ENCODE data around the gene C20orf96.
A peak's percentile ranks its signal among the peaks of the same experiment; 100 is the strongest.
"Not testable (repeated sequence)": the region's sequence is repeated elsewhere in the genome, so short reads cannot be mapped to it uniquely, and the experiment has no call there.

Gene C20orf96

DNA sequence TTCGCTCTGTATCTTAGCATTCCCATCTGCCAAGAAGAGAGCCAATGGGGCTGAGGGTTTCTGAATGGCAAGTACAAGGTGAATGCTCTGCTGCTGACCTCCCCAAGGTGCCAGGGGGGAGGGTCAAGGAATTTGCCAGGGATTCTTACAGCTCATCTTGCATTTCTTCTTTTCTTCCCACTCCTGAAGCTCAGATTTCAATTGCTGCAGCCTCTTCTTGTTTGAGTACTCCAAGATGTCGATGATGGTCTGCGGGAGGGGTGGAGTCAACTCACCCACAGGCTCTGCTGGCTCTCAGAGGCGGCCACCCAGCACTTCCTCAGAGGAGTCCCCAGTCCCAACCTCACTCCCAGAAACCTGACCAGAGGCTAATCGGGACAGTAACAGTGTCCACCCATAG, 12.4 kb downstream of the C20orf96 start:
- no peak for FAIRE-seq

DNA sequence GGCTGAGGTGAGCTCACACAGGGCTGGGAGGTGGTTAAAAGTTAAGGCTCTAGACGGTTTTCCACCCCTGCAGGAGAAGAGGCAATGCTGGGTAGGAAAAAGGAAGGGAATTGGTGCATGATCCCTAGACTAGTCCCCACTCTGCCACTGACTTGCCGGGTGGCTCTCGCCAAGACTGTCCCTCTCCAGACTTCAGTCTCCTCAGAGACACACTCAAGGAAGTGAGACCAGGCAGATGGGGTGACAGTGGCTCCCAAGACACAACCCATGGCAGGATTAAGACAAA, 13.1 kb downstream of the C20orf96 start:
- no peak for FAIRE-seq

DNA sequence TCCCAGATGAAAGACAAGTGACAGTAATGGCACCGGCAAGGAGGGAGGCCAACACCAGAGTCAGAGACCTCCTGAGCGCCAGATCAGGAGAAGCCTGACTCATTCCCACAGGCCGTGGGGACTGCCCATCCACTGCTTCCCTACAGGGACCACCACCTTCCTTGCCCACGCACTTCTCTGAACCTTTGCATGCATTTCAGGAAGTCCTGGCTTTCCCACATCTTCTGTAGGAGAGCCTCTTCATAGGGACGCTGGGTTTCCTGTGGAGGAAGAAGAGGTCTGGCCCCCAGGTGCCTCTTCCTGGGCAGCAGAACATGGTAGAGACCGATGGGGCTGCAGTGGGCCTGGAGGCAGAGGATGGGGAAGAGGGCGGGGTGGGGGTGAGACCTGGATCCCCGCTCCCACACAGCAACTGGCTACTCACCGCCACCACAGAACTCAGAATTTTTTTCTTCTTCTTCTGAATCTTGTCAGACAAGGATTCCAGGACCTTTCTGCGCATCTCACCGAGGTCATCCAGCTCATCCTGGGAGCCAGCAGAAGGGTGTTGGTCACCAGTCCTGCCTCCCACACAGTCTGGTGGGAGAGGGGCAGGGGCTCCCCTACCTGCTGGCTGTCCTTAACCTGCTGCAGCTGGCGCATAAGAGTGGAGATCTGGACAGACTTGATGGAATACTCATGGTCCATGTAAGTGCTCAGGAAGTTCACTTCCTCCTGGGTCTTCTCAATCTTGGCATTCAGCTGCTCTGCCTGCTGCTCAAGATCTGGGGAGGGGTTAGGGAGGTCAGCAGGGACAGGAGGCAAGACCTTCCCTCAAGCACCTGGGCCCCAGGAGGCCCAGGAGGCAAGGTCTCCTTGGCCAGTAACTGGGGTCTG, 13.7 kb downstream of the C20orf96 start:
- FAIRE-seq = no peak

DNA sequence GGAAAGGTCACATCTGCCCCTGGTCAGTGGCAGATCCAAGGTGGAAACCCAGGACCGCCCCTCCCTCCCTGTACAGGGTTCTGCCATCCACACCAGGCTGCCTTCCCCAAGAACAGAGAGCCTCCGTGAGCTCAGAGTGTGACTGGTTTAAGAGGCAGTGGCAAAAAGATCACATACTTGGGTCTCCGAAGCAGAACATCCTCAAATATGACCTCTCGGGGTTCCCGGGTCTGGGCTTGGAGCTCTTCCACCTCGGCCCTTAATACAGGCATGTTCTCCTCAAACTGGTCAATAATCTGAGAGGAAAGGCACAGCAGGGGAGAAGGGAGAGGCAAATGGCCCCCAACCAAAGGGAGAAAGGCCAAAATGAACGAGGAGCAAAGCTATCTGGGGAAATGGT, 14.8 kb downstream of the C20orf96 start:
- FAIRE-seq = no peak

DNA sequence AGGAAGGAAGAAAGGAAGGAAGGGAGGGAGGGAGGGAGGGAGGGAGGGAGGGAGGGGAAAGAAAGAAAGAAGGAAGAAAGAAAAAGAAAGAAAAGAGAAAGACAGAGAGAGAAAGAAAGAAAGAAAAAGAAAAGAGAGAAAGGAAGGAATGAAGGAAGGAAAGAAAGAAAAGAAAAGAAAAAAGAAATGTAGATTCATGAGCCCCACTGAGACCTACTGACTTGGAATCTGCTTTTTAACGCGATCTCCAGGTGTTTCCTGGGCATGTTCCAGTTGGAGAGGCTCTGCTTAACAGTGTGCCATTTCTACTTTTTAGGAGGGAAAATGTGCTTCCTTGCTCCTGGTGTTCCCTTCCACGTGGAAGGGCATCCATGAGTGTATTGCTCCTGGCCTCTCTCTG, 16.7 kb downstream of the C20orf96 start:
- no peak for FAIRE-seq

DNA sequence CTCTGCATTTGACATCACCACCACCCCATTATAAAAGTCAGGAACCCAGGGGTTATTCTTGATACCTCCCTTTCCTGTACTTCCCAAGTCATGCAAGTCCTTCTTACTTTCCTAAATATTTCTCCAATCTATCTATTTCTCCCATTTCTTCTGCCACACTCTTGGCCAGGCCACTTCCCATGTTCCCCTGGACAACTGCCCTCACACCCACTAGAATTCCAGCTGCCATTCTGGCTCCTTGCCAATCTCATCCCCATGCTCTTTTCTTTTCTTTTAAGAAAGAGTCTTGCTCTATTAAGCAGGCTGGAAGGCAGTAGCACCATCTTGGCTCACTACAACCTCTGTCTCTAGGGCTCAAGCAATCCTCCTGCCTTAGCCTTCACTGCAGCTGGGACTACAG, 17.8 kb downstream of the C20orf96 start:
- FAIRE-seq = no peak

DNA sequence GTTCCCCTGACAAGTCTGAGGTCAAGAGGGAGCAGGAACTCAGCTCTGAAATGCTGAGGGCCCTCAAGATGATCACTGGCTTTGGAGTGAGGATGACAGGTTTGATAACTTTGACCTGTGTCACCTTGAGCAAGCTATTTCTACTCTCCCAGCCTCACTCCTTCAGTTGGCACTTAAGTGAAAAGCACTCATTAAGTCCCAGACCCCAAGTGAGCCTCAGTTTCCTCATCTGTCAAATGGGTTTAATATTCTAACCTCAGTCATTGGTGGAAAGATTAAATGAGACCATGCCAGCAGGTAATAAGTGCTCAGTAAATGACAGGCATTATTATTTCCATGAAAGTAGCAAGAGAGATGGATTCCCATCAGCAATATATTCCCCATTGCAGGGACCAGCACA, 19.0 kb downstream of the C20orf96 start:
- no peak for FAIRE-seq

DNA sequence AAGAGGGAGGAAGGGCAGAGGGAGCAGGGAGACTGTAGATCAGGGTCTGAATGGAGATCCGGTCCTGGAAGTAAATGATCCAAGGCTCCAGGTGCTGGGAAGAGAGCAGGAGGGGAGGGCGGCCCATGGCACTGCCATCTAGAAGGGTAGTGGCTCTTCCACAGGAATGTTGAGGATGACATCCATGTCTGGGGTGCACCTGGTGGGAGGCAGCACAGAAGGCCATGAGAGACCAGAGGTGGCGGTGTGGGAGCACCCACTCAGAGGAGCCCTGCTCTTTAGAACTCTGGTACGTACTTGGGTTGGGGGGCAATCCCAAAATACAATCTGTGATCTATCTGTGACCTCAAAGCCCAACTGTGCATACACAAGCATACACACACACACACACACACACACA, 19.5 kb downstream of the C20orf96 start:
- no peak for FAIRE-seq

DNA sequence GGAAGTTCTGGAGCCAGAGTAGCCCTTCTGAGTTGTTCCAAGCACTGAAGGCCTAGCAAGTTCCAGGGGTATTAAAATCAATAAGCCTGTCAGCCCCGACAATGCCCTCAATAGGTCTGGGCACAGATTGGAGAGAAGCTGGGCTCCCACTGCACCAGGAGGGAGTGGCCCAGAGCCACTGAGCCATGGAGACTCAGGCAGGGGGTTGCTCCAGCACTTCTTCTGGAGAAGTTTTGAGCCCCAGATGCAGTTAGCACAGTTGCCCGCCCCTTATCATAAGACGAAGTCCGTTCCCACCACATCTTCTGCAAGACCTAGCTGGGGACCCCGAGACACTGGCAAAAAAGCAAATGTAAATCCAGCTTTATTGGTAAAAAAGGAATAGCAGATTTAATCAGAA, 20.0 kb downstream of the C20orf96 start:
- FAIRE-seq = no peak

DNA sequence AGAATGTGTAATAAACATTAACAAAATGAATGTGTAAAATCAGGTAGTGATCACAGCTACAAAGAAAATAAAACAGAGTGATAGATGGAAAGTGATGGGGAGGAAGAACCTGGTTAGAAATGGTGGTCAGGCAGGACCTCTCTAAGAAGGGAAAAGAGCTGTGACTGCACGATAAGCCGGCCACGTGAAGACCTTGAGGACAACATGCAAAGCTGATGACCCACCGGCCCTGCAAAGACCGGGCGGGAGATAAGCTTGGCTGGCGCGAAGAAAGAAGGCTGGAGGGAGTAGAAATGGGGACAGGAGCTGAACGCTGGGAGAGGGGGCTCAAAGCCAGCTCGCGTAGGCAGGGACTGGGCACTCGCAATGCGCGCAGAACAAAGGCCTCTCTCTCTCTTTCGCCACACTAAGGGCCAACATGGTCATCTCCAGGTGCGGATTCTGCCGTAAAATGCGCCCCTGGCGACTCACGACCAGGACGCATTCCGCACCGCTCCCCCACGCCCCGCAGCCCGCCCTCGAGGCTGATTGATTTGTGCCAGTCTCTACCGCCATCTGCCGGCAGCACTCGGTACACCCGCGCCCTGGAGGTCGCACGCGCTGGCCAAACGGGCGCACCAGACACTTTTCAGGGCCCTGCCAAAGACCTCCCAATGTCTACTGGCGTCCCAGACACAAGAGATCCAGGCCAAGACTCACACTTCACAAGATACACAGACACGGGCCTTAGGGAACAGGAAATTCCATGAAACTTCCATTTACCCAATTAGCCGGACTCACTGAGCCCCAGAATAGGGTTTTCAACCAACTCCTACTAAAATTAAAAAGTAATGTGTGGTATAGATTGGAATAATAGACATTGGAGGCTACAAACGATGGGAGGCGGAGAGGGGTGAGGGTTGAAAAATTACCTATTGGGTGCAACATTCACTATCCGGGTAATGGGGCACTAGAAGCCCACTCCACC, 23.7 kb downstream of the C20orf96 start:
- peak; percentile 69 for FAIRE-seq

DNA sequence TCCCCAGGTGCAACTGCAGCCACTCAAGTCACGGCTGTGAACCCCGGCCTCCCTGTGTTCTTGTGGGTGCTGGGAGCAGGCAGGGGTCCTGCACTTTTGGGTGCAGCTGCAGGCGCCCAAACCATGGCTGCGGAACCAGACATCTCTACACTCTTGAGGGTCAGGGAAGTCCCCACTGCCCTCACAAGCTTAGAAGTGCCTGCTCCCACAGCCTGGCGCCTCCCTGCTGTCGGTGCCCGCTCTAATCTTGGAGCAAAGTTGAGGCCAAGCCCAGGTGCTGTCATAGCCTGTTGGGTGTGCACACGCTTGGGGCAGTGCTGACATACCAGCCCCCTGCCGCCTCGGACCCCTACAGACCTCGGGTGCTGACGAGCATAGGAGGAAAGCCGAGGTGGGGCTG, 26.8 kb downstream of the C20orf96 start:
- FAIRE-seq = no peak

DNA sequence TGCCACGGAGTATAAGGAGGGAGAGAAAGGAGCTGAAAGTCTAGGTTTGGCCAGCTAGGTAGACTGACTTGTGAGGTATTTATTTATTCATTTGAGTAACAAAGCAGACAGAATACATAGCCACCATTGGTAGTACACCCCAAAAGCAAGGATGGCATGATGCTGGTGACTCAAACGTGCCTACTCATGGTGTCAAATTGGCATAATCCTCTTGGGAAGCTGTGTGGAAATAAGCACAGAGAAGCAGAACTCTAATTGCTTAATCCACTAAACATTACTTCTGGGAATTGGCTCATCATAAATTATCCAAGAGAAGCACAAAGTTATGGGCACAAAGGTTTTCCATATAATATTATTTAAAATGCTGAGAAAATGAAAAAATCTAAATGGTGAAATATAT, 30.6 kb downstream of the C20orf96 start:
- peak; percentile 25 for FAIRE-seq

DNA sequence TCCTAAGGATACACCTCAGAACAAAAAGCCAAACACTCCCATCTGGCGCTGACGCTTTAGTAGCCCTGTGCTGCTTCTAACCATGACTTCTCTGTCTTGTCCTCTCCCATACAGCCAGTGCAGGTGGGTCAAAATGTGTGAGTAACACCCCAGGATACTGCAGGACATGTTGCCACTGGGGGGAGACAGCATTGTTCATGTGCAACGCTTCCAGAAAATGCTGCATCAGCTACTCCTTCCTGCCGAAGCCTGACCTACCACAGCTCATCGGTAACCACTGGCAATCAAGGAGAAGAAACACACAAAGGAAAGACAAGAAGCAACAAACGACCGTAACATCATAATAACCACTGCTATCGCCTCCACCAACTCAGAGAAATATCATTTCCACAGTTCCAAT, 31.6 kb downstream of the C20orf96 start:
- FAIRE-seq = no peak

DNA sequence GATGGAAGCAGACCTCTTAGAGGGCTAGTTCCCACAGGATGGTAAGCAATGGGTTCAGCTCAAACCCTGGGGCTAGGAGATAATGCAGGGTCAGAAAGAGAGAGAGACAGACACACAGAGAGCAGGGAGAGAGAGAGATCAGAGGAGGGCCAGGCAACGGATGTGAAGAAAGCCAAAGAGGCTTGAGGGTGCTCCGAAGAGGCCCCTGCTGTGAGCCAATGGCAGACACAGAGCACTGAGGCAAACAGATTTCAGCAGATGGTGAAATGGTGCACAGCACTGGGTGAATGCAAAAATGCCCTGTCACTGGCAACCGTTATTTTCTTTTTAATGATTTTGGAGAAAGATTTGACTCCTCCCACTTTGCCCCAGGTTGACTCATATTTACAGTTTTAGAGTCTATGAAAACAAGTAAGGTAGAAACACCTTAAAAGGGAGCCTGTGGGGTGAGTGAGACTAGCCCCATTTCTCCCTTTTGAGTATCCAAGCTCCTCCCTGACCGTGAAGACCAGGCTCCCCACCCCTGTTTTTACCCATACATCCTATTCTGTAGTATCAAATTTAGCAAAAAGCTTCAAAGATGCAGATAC, 32.2 kb downstream of the C20orf96 start:
- no peak for FAIRE-seq

DNA sequence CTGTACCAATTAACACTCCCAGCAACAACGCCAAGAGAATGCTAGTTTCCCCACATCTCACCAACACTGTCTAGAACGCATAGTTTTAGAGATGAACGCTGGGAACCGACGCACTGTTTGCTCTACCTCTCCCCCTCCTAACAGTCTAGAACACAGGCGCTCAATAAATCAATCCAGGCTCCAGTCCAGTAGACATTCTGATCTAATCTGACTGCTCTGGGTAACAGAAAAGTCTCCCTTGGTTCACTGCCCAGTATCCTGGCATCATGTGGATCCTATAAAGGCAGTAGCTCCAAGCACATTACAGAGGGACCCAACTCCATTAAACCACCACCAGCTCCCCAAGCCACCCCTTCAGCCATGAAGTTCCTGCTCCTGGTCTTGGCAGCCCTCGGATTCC, 33.1 kb downstream of the C20orf96 start, which contains the start of gene DEFB132:
DEFB132 (plus strand) TSS at position 306 of the 400 bp plus-strand sequence; CDS start at position 361, 55 bp downstream.
- no peak for FAIRE-seq

DNA sequence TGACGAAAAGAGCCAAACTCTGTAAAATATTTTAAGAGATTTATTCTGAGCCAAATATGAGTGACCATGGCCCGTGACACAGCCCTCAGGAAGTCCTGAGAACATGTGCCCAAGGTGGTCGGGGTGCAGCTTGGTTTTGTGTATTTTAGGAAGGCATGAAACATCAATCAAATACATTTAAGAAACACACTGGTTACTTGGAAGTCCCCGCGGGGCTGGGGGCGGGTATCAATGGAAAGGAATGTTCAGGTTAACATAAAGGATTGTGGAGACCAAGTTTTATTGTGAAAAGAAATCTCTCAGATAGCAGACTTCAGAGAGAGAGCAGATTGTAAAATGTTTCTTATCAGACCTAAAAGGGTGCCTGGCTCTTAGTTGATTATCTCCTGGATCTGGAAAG, 37.1 kb downstream of the C20orf96 start:
- FAIRE-seq = not testable (repeated sequence)

DNA sequence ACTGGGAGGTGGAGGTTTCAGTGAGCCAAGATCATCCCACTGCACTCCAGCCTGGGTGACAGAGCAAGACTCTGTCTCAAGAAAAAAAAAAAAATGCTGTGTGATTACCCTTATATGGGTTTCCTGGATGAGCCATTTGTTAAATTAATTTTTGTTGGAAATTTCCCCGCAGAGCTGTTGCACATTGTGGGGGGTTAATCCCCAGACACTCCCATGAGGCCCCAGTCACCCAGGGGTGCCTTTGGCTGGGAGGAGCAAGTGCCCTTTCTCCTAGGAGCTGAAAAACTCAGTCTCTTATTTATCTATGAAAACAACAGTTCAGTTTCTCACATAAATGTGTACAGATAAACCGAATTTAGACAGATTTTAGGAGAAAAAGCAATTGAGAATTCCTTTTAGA, 37.7 kb downstream of the C20orf96 start:
- no peak for FAIRE-seq

DNA sequence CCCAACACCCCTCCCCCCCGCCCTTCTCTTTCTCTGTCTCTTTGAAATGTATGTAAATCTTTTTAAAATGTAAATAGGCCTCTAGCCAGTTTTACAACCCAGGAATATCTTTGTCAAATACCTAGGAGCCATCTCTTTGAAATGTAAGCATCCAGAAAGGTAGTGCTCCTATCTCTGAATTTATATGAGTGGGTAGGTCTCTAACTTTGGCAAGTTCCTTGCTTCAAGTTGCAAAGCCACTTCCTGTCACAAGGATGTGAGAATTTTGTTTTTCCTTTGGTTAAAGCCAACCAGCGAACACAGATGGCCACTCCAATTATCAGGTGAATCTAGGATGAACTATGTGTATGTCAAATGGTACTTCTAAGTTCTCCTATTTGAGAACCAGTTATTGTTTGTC, 39.2 kb downstream of the C20orf96 start:
- FAIRE-seq = no peak

DNA sequence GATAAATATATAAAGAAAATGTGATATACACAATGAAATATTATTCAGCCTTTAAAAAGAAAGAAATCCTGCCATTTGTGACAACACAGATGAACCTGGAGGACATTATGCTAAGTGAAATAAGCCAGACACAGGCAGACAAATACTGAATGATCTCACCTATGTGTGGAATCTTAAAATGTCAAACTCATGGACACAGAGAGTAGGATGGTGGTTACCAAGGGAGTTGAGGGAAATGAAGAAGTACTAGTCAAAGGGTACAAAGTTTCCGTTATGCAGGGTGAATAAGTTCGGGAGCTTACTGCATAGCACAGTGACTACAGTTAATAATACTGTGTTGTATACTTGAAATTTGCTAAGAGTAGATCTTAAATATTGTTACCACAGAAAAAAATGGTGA, 47.6 kb downstream of the C20orf96 start:
- FAIRE-seq = no peak

DNA sequence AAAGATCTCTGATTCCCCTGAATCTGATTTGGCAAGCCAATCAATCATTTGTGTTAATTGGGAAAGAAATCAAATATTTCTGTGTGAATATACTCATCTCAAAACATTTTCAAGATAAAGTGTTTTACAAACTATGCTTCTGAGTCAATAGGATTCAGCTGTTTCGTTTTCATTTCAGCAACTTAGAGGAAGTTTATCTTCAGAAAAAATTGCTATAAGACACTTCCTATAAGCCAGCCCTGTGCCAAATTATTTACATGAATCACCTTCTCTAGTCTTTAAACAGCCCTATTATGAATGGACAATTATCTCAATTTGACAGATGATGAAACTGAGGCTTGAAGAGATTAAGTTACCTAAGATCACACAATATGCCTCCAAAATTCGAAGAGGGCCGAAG, 52.6 kb downstream of the C20orf96 start:
- FAIRE-seq = no peak

DNA sequence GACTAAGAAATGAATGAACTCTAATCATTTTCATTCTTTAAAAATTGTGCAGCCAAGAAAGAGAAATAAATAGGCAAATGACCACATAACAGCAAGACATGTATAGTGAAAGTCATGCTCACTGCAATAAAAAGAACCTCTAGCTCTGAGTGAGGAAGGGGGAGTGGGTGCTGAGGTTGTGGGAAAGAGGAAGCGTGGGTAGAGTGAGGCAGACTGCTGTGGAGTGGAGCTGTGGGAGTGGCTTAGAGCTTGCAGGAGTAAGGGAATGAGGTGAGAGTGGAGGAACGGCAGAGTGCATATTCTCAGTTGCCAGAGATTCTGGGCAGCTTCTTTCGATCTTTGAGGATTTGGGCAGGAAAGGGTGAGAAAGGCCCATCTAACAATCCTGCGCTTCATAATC, 53.1 kb downstream of the C20orf96 start:
- FAIRE-seq = no peak

DNA sequence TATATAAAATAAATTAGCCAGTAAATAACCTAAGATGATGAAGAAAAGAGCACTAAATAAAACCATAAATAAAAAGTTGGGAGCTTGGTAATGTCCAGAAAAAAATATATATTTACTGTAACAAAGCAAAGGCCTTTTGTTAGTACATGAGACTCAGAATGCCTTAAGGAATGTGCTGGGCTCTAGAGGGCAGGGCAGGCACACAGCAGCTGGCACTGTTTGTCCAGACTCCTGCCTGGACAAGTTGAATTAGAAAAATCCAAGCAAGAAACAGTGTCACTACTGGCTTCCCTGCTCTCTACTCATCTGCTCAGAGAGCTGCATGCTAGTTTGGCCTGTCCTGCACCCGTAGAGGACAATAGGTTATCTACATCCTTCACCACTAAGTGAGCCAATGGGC, 54.7 kb downstream of the C20orf96 start:
- FAIRE-seq = no peak

DNA sequence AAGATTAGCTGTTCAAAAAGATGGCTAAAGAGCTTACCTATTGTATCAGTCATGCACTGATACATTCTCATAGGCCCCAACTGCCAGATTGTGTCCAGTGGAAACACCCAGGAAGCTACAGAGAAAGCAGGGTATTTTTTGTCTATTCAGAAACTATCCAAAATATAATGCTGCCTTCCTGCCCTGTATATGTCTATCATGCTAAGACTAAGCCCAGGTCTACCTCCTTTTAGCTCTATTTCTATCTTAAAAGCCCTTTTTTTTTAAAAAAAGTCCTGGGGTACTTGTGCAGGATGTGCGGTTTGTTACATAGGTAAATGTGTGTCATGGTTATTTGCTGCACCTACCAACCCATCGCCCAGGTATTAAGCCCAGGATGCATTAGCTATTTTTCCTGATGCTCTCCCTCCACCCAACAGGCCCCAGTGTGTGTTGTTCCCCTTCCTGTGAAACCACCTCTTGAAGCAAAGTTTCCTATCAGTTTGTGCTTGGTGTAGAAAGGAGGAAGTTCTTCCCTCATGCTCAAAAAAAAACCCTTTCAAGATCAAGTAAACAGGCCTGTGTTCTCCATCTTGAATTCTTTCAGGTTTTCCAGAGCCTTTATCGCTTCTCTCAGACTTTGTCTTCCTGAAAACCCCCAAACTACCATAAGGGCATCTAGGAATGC, 63.0 kb downstream of the C20orf96 start:
- no peak for FAIRE-seq

Data from G401.6 (cell line).